ENCODE results near the gene PDCL3. TPM values are rescaled to one million over a fixed set of nuclear protein-coding genes. Genes with fewer than 3 reads are reported as not detected.

The PDCL3 gene
- 10 to 100 TPM; 30.8 to 43.2 (median 35.9) TPM for polyA plus RNA-seq (ENCODE audit: insufficient read length in 10 of 10)
- long read RNA-seq, donor 1, transcript PDCL3-201 (6 exons, 1,337 nt), result major isoform, 29 of 29 reads
- long read RNA-seq, donor 1, partial matches to known transcripts, result 0 of 29 reads
- long read RNA-seq, donor 1, other reads (novel, unspliced or antisense), result 0 of 29 reads
- long read RNA-seq, donor 2, transcript PDCL3-201 (6 exons, 1,337 nt), result major isoform, 26 of 26 reads
- long read RNA-seq, donor 2, partial matches to known transcripts, result 0 of 26 reads
- long read RNA-seq, donor 2, other reads (novel, unspliced or antisense), result 0 of 26 reads
- long read RNA-seq, donor 3, result 0 reads
- long read RNA-seq, donor 4, transcript PDCL3-201 (6 exons, 1,337 nt), result major isoform, 34 of 34 reads
- long read RNA-seq, donor 4, partial matches to known transcripts, result 0 of 34 reads
- long read RNA-seq, donor 4, other reads (novel, unspliced or antisense), result 0 of 34 reads
- long read RNA-seq, donor 5, transcript PDCL3-201 (6 exons, 1,337 nt), result major isoform, 34 of 34 reads
- long read RNA-seq, donor 5, partial matches to known transcripts, result 0 of 34 reads
- long read RNA-seq, donor 5, other reads (novel, unspliced or antisense), result 0 of 34 reads
- long read RNA-seq, donor 6, transcript PDCL3-201 (6 exons, 1,337 nt), result major isoform, 23 of 23 reads
- long read RNA-seq, donor 6, partial matches to known transcripts, result 0 of 23 reads
- long read RNA-seq, donor 6, other reads (novel, unspliced or antisense), result 0 of 23 reads
- long read RNA-seq, donor 7, transcript PDCL3-201 (6 exons, 1,337 nt), result major isoform, 20 of 20 reads
- long read RNA-seq, donor 7, partial matches to known transcripts, result 0 of 20 reads
- long read RNA-seq, donor 7, other reads (novel, unspliced or antisense), result 0 of 20 reads
- long read RNA-seq, donor 8, transcript PDCL3-201 (6 exons, 1,337 nt), result major isoform, 30 of 30 reads
- long read RNA-seq, donor 8, partial matches to known transcripts, result 0 of 30 reads
- long read RNA-seq, donor 8, other reads (novel, unspliced or antisense), result 0 of 30 reads
- long read RNA-seq, donor 9, transcript PDCL3-201 (6 exons, 1,337 nt), result major isoform, 7 of 7 reads
- long read RNA-seq, donor 9, partial matches to known transcripts, result 0 of 7 reads
- long read RNA-seq, donor 9, other reads (novel, unspliced or antisense), result 0 of 7 reads

- peak; percentile 97 to 99 (median 99) for DNase-seq
These were observed at the start of gene PDCL3 for GRCh38 chr2:100562613-100563406. Gene PDCL3, plus strand, starts transcription at chr2:100562993. Its CDS starts 75 bp downstream, at chr2:100563068.

- peak in 1 of 3 donors; percentile 5 for DNase-seq
These were observed 49.1 kb upstream of the PDCL3 start for GRCh38 chr2:100513650-100514049.

- peak in 1 of 3 donors; percentile 19 for DNase-seq
These were observed 45.2 kb upstream of the PDCL3 start for GRCh38 chr2:100517556-100517955.

- DNase-seq, result no peak
These were observed 44.0 kb upstream of the PDCL3 start for GRCh38 chr2:100518801-100519200.

- no peak for DNase-seq
These were observed 42.6 kb upstream of the PDCL3 start for GRCh38 chr2:100520224-100520623.

GRCh38 chr2:100522430-100522829 is 40.4 kb upstream of the PDCL3 start:
- no peak for DNase-seq

- DNase-seq, result no peak
These were observed 38.5 kb upstream of the PDCL3 start for GRCh38 chr2:100524331-100524730.

GRCh38 chr2:100526868-100527267 is 35.9 kb upstream of the PDCL3 start:
- DNase-seq, result no peak

GRCh38 chr2:100527440-100528015 is 35.3 kb upstream of the PDCL3 start:
- DNase-seq, result no peak

GRCh38 chr2:100529176-100529575 is 33.6 kb upstream of the PDCL3 start:
- DNase-seq, result no peak

GRCh38 chr2:100529900-100530299 is 32.9 kb upstream of the PDCL3 start:
- no peak for DNase-seq

- DNase-seq, result no peak
These were observed 26.9 kb upstream of the PDCL3 start for GRCh38 chr2:100535855-100536254.

GRCh38 chr2:100537918-100538317 is 24.9 kb upstream of the PDCL3 start:
- DNase-seq, result no peak

GRCh38 chr2:100539221-100539620 is 23.6 kb upstream of the PDCL3 start:
- no peak for DNase-seq

GRCh38 chr2:100541404-100541803 is 21.4 kb upstream of the PDCL3 start:
- DNase-seq, result no peak

GRCh38 chr2:100542418-100542817 is 20.4 kb upstream of the PDCL3 start:
- no peak for DNase-seq

GRCh38 chr2:100544911-100545596 is 17.7 kb upstream of the PDCL3 start:
- peak in 1 of 3 donors; percentile 28 for DNase-seq

GRCh38 chr2:100546469-100546868 is 16.3 kb upstream of the PDCL3 start:
- DNase-seq, result no peak

GRCh38 chr2:100548771-100549170 is 14.0 kb upstream of the PDCL3 start:
- DNase-seq, result no peak

- no peak for DNase-seq
These were observed 11.5 kb upstream of the PDCL3 start for GRCh38 chr2:100551303-100551702.
